GM21515 (cell line): ENCODE results near the gene PER1.
"Not testable (repeated sequence)": the region's sequence is repeated elsewhere in the genome, so short reads cannot be mapped to it uniquely, and the experiment has no call there.

Source experiments
- ATAC-seq: cut with Tn5 transposase; IDR thresholded peaks from one replicate; pipeline ENCODE4 v1.9.1; 2021; ENCODE audit not compliant: unreplicated experiment

The PER1 gene

GRCh38 chr17:8122924-8123694 is 29.1 kb downstream of the PER1 start:
- no peak for ATAC-seq

GRCh38 chr17:8122422-8122923 is 29.7 kb downstream of the PER1 start:
- no peak for ATAC-seq

GRCh38 chr17:8121681-8122421 is 30.4 kb downstream of the PER1 start:
- no peak for ATAC-seq

GRCh38 chr17:8121407-8121680 is 30.9 kb downstream of the PER1 start:
- ATAC-seq: no peak

GRCh38 chr17:8120520-8121406 is 31.4 kb downstream of the PER1 start:
- no peak for ATAC-seq

GRCh38 chr17:8119581-8120519 is 32.4 kb downstream of the PER1 start:
- peak; percentile 36 for ATAC-seq

- peak; percentile 34 for ATAC-seq
Observed at GRCh38 chr17:8118769-8119580, 33.2 kb downstream of the PER1 start.

GRCh38 chr17:8117980-8118768 is 34.0 kb downstream of the PER1 start, which contains the start of gene ALOXE3:
Gene ALOXE3 (minus strand): TSS chr17:8118514. CDS start chr17:8117990, 524 bp downstream.
- no peak for ATAC-seq

GRCh38 chr17:8117367-8117979 is 34.7 kb downstream of the PER1 start:
- no peak for ATAC-seq

- no peak for ATAC-seq
Observed at GRCh38 chr17:8116776-8117175, 35.4 kb downstream of the PER1 start.

- ATAC-seq: no peak
Observed at GRCh38 chr17:8110907-8111306, 41.3 kb downstream of the PER1 start.

- ATAC-seq: no peak
Observed at GRCh38 chr17:8110456-8110804, 41.8 kb downstream of the PER1 start.

- ATAC-seq: peak; percentile 69
Observed at GRCh38 chr17:8109661-8110455, 42.3 kb downstream of the PER1 start.

- no peak for ATAC-seq
Observed at GRCh38 chr17:8108972-8109660, 43.1 kb downstream of the PER1 start.

GRCh38 chr17:8106980-8107379 is 45.2 kb downstream of the PER1 start:
- ATAC-seq: not testable (repeated sequence)

GRCh38 chr17:8105957-8106398 is 46.2 kb downstream of the PER1 start:
- no peak for ATAC-seq

- ATAC-seq: no peak
Observed at GRCh38 chr17:8104911-8105310, 47.3 kb downstream of the PER1 start.
